Heart right ventricle (tissue), 16 donors: ENCODE data around the gene AKR1E2. TPM values are rescaled to one million over a fixed set of nuclear protein-coding genes. Genes with fewer than 3 reads are reported as not detected.
A peak's percentile ranks its signal among the peaks of the same experiment; 100 is the strongest.

Experiments used
- ATAC-seq, 8 donors: fragments of 200-7000 bp; cut with Tn5 transposase; one replicate each; pipeline ENCODE4 v1.9.1; 2020; ENCODE audit warnings: mild to moderate bottlenecking in 8 of 8, moderate library complexity in 8 of 8, moderate number of reproducible peaks in 1 of 8
- DNase-seq, 2 donors: peaks; one replicate each; pipeline ENCODE4 v3.0.0-alpha.2; 2020
- H3K27ac ChIP-seq, 10 donors: fragments of 200-600 bp; sonication (generic) in 2 of 10; one replicate each; pipeline versions ENCODE4 v1.5.0 to v1.8.0; 2020 to 2022; ENCODE audit warnings: mild to moderate bottlenecking in 3 of 10
- H3K27me3 ChIP-seq, 7 donors: fragments of 200-600 bp; one replicate each; pipeline ENCODE4 v1.8.0; 2021 to 2022; ENCODE audit warnings: mild to moderate bottlenecking in 2 of 7
- H3K36me3 ChIP-seq, 9 donors: fragments of 200-600 bp; sonication (generic) in 1 of 9; one replicate each; pipeline versions ENCODE4 v1.5.0 to v1.8.0; 2020 to 2022; ENCODE audit warnings: mild to moderate bottlenecking in 2 of 9
- H3K4me1 ChIP-seq, 9 donors: fragments of 200-600 bp; sonication (generic) in 1 of 9; one replicate each; pipeline versions ENCODE4 v1.5.0 to v1.8.0; 2020 to 2022; ENCODE audit warnings: mild to moderate bottlenecking in 4 of 9
- H3K4me3 ChIP-seq, 10 donors: fragments of 200-600 bp; sonication (generic) in 2 of 10; one replicate each; pipeline versions ENCODE4 v1.5.0 to v1.8.0; 2020 to 2022; ENCODE audit warnings: mild to moderate bottlenecking in 7 of 10, moderate library complexity in 2 of 10
- H3K9me3 ChIP-seq, 11 donors: fragments of 200-600 bp in 10 of 11; sonication (generic) in 2 of 11; one replicate each; pipeline versions ENCODE4 v1.5.0 to v1.8.0; 2013 to 2022; ENCODE audit warnings: mild to moderate bottlenecking in 2 of 11, control low read depth in 1 of 11, moderate library complexity in 1 of 11
- WGBS, 2 donors: extraction: QIAGEN DNeasy Blood & Tissue Kit; methylation state at CpG; one replicate each; pipeline ENCODE4 v1.1.7; 2013; ENCODE audit warnings: inconsistent platforms in 1 of 2; 5-methylcytosine and 5-hydroxymethylcytosine counted together
- intact Hi-C, 10 donors: fragments of 100-400 bp; cut with DNase I; formaldehyde crosslinking; loops; one replicate each; pipeline versions ENCODE4 v1.11.1 to v1.14.2; 2022
- polyA plus RNA-seq, 2 donors: library from polyadenylated mRNA; stranded (reverse); fragments of 200-250 nt; gene quantifications; one replicate each; pipeline ENCODE4 v1.2.3, GENCODE V29; 2013
- total RNA-seq, 10 donors: library from RNA; stranded (reverse); fragmentation: NEBNext Ultra II Directional in 3 of 10; extraction: Animal tissue kit (Norgen Biotek cat#: 25700) in 3 of 10; gene quantifications; one replicate each; pipeline versions ENCODE4 v1.2.1 to v1.2.4, GENCODE V29; 2021 to 2023
- TF ChIP-seq, protein P1 (sequence below), 9 donors: fragments of 200-600 bp; sonication (generic) in 2 of 9; IDR thresholded peaks; one replicate each; pipeline versions ENCODE4 v1.5.0 to v1.8.0; 2021 to 2022; ENCODE audit warnings: antibody characterized with exemption in 9 of 9, mild to moderate bottlenecking in 5 of 9, moderate library complexity in 1 of 9
- donor health status: Arrhythmogenic right ventricular cardiomyopathy.
- donor health status: ischemic (EF 13 %, LVEDD 7.1; RV severe dilation, severe dysfunction).
- donor health status: healthy with polysubstance abuse.
- donor health status: DM: no; HTN: yes; CAD: no.
- donor health status: DM: no; HTN: no; CAD: no.
- donor health status: ischemic (EF 25% LVEDD 6.9; RV normal size, moderate dysfunction).
- donor health status: ischemic (EF 25% LVEDD 5.7; RV mildly dilated, moderate dysfunction).
- donor health status: healthy.
- donor health status: DM: yes; HTN: yes; CAD: no.
- donor health status: Ischemic cardiomyopathy.
- donor health status: ischemic (EF 35%, LVEDD 5.7; RV mildly dilated, moderate dysfunction).
- donor health status: nonischemic (EF 11% LVEDD 7.7; RV severe dilation, severe dysfunction).
- donor health status: DM: yes; HTN: yes; CAD: no.
- donor health status: PGD.
- donor health status: ischemic (EF 29% LVEDD 5.4; RV normal size, mild dysfunction).
- donor health status: nonischemic (EF 23%, LVEDD 6.1; RV moderate dilation, normal function).

The AKR1E2 gene
- total and polyA plus RNA-seq, 12 donors, result 1.2 to 6.5 (median 4.1) TPM

DNA sequence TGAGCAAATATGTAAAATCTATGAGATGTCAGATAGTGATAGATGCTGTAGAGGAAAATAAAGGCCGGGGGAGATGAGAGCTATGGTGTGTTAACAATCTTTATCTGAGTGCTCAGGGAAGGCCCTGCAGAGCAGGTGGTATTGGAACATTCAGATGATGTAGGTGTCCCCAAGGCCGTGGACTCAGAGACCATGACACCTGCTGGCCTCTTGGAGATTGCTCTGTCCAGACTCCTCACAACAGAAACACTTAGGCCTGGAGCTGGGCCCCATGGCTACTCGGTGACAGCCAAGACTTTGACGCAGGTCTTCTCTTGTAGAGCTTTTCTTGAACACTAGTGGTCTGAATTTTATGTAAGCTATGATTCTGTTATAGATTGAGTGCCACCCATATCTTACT lies 13.3 kb downstream of the AKR1E2 start:
- Histone ChIP-seq H3K27me3 (no peaks in the 10 kb centered on the region), H3K27ac (peak overlapping the region in 2 of 10 donors; percentile 2 to 38), H3K9me3 (no peaks in the 10 kb centered on the region), H3K36me3 (peaks cover 0 to 54% (median 0%) of the 10 kb centered on the region in 9 donors), H3K4me1 (peaks cover 0 to 16% (median 7%) of the 10 kb centered on the region in 9 donors), H3K4me3 (no peak overlapping the region)
- TF ChIP-seq, protein P1, sequence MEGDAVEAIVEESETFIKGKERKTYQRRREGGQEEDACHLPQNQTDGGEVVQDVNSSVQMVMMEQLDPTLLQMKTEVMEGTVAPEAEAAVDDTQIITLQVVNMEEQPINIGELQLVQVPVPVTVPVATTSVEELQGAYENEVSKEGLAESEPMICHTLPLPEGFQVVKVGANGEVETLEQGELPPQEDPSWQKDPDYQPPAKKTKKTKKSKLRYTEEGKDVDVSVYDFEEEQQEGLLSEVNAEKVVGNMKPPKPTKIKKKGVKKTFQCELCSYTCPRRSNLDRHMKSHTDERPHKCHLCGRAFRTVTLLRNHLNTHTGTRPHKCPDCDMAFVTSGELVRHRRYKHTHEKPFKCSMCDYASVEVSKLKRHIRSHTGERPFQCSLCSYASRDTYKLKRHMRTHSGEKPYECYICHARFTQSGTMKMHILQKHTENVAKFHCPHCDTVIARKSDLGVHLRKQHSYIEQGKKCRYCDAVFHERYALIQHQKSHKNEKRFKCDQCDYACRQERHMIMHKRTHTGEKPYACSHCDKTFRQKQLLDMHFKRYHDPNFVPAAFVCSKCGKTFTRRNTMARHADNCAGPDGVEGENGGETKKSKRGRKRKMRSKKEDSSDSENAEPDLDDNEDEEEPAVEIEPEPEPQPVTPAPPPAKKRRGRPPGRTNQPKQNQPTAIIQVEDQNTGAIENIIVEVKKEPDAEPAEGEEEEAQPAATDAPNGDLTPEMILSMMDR (IDR thresholded peaks at IDR 0.05), result no peak
- DNase-seq (no peak), ATAC-seq (peak in 1 of 8 donors; percentile 34)
- 82 to 85% methylated on average over 4 of the region's 4 CpGs for WGBS, 2 donors
- intact Hi-C loops, result no loop called here

DNA sequence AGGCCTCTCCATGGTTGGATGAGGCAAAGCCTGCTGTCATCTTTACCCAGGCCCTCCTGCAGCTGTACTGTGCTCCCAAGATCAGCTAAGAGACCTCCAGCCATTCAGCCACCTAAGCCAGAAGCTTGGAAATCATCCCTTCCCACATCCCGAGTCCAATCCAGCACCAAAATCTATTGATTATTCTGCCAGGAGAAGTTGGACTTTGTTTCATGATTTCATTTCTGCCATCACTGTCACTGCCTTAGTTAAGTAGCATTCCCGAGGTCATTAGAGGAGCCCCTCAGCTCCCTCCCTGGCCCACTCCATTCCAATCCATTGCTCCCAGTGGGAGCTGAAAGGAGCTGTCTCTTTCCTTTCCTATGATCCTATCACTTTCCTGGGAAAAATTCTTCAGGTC lies 14.1 kb downstream of the AKR1E2 start:
- 93 to 96% methylated on average over 2 of the region's 2 CpGs for WGBS, 2 donors
- TF ChIP-seq, protein P1 (IDR thresholded peaks at IDR 0.05), result no peak
- DNase-seq (no peak), ATAC-seq (no peak)
- H3K4me1 ChIP-seq, result peaks cover 0 to 16% (median 7%) of the 10 kb centered on the region in 9 donors
- no peak overlapping the region for H3K27ac ChIP-seq
- intact Hi-C loops, result loop anchor here in 6 of 10 donors (10.0 kb wide), 5 partner anchors 145 to 785 kb away; partner anchors contain the start of gene AKR1C3 (in 1 of the 6)
- H3K9me3 ChIP-seq, result no peaks in the 10 kb centered on the region
- peaks cover 0 to 46% (median 0%) of the 10 kb centered on the region in 9 donors for H3K36me3 ChIP-seq
- H3K4me3 ChIP-seq, result no peak overlapping the region
- no peaks in the 10 kb centered on the region for H3K27me3 ChIP-seq

DNA sequence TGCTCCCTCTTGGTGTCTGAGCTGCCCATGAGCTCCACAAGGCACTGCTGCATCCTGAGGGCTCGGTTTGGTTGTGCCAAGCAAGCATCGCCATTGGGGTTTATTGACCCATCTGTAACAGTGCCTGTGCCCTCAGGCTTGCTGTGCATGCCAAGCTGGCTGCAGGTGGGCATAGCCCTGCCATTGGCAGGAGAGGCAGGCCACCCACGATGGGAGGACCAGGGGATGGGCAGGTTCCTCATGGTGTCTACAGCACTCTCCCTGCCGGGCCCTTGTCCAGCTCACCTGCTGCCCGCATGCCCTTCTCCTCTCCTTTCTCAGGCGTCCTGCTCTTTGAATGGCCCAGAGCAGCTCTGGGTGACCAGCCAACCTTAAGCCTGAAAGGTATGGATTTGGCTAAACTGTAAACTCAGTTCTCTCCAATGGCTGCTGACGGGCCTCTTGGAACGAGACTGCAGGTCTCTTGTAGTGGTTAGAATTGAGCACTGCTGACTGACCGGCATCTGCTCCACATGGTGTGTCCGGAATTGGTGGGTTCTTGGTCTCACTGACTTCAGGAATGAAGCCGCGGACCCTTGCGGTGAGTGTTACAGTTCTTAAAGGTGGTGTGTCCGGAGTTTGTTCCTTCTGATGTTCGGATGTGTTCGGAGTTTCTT lies 17.6 kb downstream of the AKR1E2 start:
- DNase-seq (no peak), ATAC-seq (no peak)
- Histone ChIP-seq H3K4me1 (peaks cover 0 to 18% (median 8%) of the 10 kb centered on the region in 9 donors), H3K4me3 (no peak overlapping the region), H3K9me3 (no peaks in the 10 kb centered on the region), H3K27ac (no peak overlapping the region), H3K36me3 (peaks cover 0 to 20% (median 0%) of the 10 kb centered on the region in 9 donors), H3K27me3 (no peaks in the 10 kb centered on the region)
- TF ChIP-seq, protein P1 (IDR thresholded peaks at IDR 0.05), result no peak
- intact Hi-C loops, result loop anchor here in 6 of 10 donors (10.0 kb wide), 5 partner anchors 141 to 781 kb away; partner anchors contain the start of gene AKR1C3 (in 1 of the 6)
- 91 to 93% methylated on average over 15 to 16 of the region's 16 CpGs for WGBS, 2 donors

DNA sequence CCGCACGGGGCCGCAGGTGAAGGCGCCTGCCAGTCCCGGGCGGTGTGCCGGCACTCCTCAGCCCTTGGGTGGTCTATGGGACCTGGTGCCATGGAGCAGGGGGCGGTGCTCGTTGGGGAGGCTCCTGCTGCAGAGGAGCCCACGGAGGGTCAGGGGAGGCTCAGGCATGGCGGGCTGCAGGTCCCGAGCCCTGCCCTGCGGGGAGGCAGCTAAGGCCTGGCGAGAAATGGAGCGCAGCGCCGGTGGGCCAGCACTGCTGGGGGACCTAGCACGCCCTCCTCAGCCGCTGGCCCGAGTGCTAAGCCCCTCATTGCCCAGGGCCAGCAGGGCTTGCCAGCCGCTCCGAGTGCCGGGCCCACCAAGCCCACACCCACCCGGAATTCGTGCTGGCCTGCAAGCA lies 18.9 kb downstream of the AKR1E2 start:
- WGBS, 2 donors, result 98% methylated on average over 25 of the region's 25 CpGs
- peaks cover 0 to 20% (median 0%) of the 10 kb centered on the region in 9 donors for H3K36me3 ChIP-seq
- H3K27me3 ChIP-seq, result no peaks in the 10 kb centered on the region
- ATAC-seq (no peak), DNase-seq (no peak)
- peaks cover 0 to 24% (median 10%) of the 10 kb centered on the region in 9 donors for H3K4me1 ChIP-seq
- no peaks in the 10 kb centered on the region for H3K9me3 ChIP-seq
- TF ChIP-seq, protein P1 (IDR thresholded peaks at IDR 0.05), result no peak
- no peak overlapping the region for H3K4me3 ChIP-seq
- intact Hi-C loops, result loop anchor here in 9 of 10 donors (5.0 to 10.0 kb wide), 11 partner anchors 137 to 780 kb away; partner anchors contain the start of gene AKR1C3 (in 1 of the 9)
- H3K27ac ChIP-seq, result no peak overlapping the region
